Esophagus muscularis mucosa (tissue), 4 donors: ENCODE measurements around the gene GPT2. TPM values are rescaled to one million over a fixed set of nuclear protein-coding genes. Genes with fewer than 3 reads are reported as not detected.

ENCODE experiments used
- DNase-seq: peaks from one replicate; pipeline ENCODE4 v3.0.0-alpha.2; 2017; ENCODE audit errors: extremely low spot score
- H3K27ac ChIP-seq, 4 donors: fragments of 200-600 bp; sonication (generic); replicated peaks in 1 of 4; 1 replicate in 3 of 4; 2 replicates in 1 of 4; pipeline ENCODE4 v1.5.1; 2016 to 2019; ENCODE audit warnings: mild to moderate bottlenecking in 1 of 4
- H3K27me3 ChIP-seq, 4 donors: fragments of 200-600 bp; sonication (generic); one replicate each; pipeline versions ENCODE4 v1.5.1 to v1.6.0; 2016 to 2019
- H3K36me3 ChIP-seq, 4 donors: fragments of 200-600 bp; sonication (generic); one replicate each; pipeline ENCODE4 v1.5.1; 2016 to 2019
- H3K4me1 ChIP-seq, 4 donors: fragments of 200-600 bp; sonication (generic); one replicate each; pipeline ENCODE4 v1.5.1; 2016 to 2019
- H3K4me3 ChIP-seq, 4 donors: fragments of 200-600 bp; sonication (generic); 1 replicate in 2 of 4; 2 replicates in 2 of 4; pipeline ENCODE4 v1.5.1; 2016 to 2019; ENCODE audit warnings: mild to moderate bottlenecking in 4 of 4, moderate library complexity in 1 of 4
- H3K9me3 ChIP-seq, 4 donors: fragments of 200-600 bp; sonication (generic); 1 replicate in 3 of 4; 2 replicates in 1 of 4; pipeline ENCODE4 v1.5.1; 2016 to 2019
- CTCF ChIP-seq, 3 experiments: fragments of 200-600 bp in 2 of 3; fragments of 450-650 bp in 1 of 3; sonication (generic) in 2 of 3; IDR thresholded peaks; one replicate each; pipeline ENCODE4 v1.5.1; 2017 to 2019; ENCODE audit warnings: antibody characterized with exemption in 3 of 3, mild to moderate bottlenecking in 2 of 3, moderate library complexity in 1 of 3
- EP300 ChIP-seq: sonication (generic); formaldehyde crosslinking; IDR thresholded peaks from one replicate; pipeline ENCODE4 v1.6.1; 2017; ENCODE audit warnings: antibody characterized with exemption
- POLR2A ChIP-seq: fragments of 450-650 bp; IDR thresholded peaks from one replicate; pipeline ENCODE4 v1.6.1; 2017; ENCODE audit warnings: antibody characterized with exemption, moderate library complexity, mild to moderate bottlenecking, low read depth
- POLR2AphosphoS5 ChIP-seq, 2 donors: sonication (generic); formaldehyde crosslinking; IDR thresholded peaks; one replicate each; pipeline ENCODE4 v1.6.1; 2017; ENCODE audit warnings: antibody characterized with exemption in 2 of 2
- WGBS: methylation state at CpG from one replicate; pipeline ENCODE4 v1.1.5; 2018; 5-methylcytosine and 5-hydroxymethylcytosine counted together
- intact Hi-C: fragments of 100-400 bp; cut with DNase I; formaldehyde crosslinking; loops from one replicate; pipeline ENCODE4 v1.15.1; 2023
- total RNA-seq, 4 donors: library from RNA; depleted of rRNA; stranded (reverse); fragments of >200 nt; gene quantifications; one replicate each; pipeline versions ENCODE4 v1.1.0 to v1.2.1, GENCODE V29; 2016

The GPT2 gene
- total RNA-seq, 4 donors from 2014 or later: 2.5 to 5.7 (median 3.6) TPM

GRCh38 chr16:46887524-46887854 is 3.3 kb downstream of the GPT2 start:
- Histone ChIP-seq H3K9me3 (no peaks in the 10 kb centered on the region), H3K4me1 (peaks cover 12 to 25% (median 20%) of the 10 kb centered on the region in 4 donors), H3K36me3 (no peaks in the 10 kb centered on the region), H3K4me3 (no peak overlapping the region), H3K27me3 (no peaks in the 10 kb centered on the region), H3K27ac (no peak overlapping the region)
- no peak for TF ChIP-seq EP300
- no peak for TF ChIP-seq POLR2A
- TF ChIP-seq POLR2AphosphoS5 (IDR thresholded peaks at IDR 0.05): no peak
- no peak for TF ChIP-seq CTCF (IDR thresholded peaks at IDR 0.05)
- WGBS: 83% methylated on average over 2 of the region's 2 CpGs
- intact Hi-C loops: no loop called here
- no peak for DNase-seq

GRCh38 chr16:46889245-46889941 is 5.2 kb downstream of the GPT2 start:
- H3K4me3 ChIP-seq: no peak overlapping the region
- no peak overlapping the region for H3K27ac ChIP-seq
- intact Hi-C loops: no loop called here
- H3K27me3 ChIP-seq: no peaks in the 10 kb centered on the region
- no peak for DNase-seq
- WGBS: 95% methylated on average over 5 of the region's 5 CpGs
- TF ChIP-seq EP300: no peak
- TF ChIP-seq POLR2AphosphoS5 (IDR thresholded peaks at IDR 0.05): no peak
- TF ChIP-seq POLR2A: no peak
- no peak for TF ChIP-seq CTCF (IDR thresholded peaks at IDR 0.05)
- H3K4me1 ChIP-seq: peaks cover 12 to 25% (median 20%) of the 10 kb centered on the region in 4 donors
- H3K9me3 ChIP-seq: no peaks in the 10 kb centered on the region
- no peaks in the 10 kb centered on the region for H3K36me3 ChIP-seq

GRCh38 chr16:46889942-46890300 is 5.8 kb downstream of the GPT2 start:
- H3K27ac ChIP-seq: no peak overlapping the region
- H3K27me3 ChIP-seq: no peaks in the 10 kb centered on the region
- H3K36me3 ChIP-seq: no peaks in the 10 kb centered on the region
- intact Hi-C loops: no loop called here
- 75% methylated on average over 5 of the region's 5 CpGs for WGBS
- H3K4me1 ChIP-seq: peaks cover 10 to 25% (median 18%) of the 10 kb centered on the region in 4 donors
- H3K9me3 ChIP-seq: no peaks in the 10 kb centered on the region
- TF ChIP-seq POLR2A (no peak), CTCF (IDR thresholded peaks at IDR 0.05) (no peak), POLR2AphosphoS5 (IDR thresholded peaks at IDR 0.05) (no peak), EP300 (no peak)
- H3K4me3 ChIP-seq: no peak overlapping the region
- DNase-seq: no peak

GRCh38 chr16:46891910-46892309 is 7.7 kb downstream of the GPT2 start:
- intact Hi-C loops: no loop called here
- H3K9me3 ChIP-seq: no peaks in the 10 kb centered on the region
- H3K27me3 ChIP-seq: no peaks in the 10 kb centered on the region
- WGBS: 88% methylated on average over 1 of the region's 1 CpG
- TF ChIP-seq POLR2AphosphoS5 (IDR thresholded peaks at IDR 0.05) (no peak), POLR2A (no peak), CTCF (IDR thresholded peaks at IDR 0.05) (no peak), EP300 (no peak)
- H3K4me1 ChIP-seq: peaks cover 10 to 20% (median 13%) of the 10 kb centered on the region in 4 donors
- no peak for DNase-seq
- H3K36me3 ChIP-seq: no peaks in the 10 kb centered on the region
- no peak overlapping the region for H3K4me3 ChIP-seq
- no peak overlapping the region for H3K27ac ChIP-seq
